GM12874 (cell line): ENCODE measurements around the gene MACO1.

Experiments
- CTCF ChIP-seq: IDR thresholded peaks from 2 replicates; pipeline ENCODE4 v1.5.1; 2011; ENCODE audit warnings: low read depth, mild to moderate bottlenecking, control low read depth, low read length, moderate library complexity; ENCODE audit not compliant: insufficient read depth

MACO1 gene

GRCh38 chr1:25467616-25468015, 36.9 kb downstream of the MACO1 start:
- TF ChIP-seq CTCF = no peak

GRCh38 chr1:25468033-25468432, 37.3 kb downstream of the MACO1 start:
- TF ChIP-seq CTCF = no peak

- TF ChIP-seq CTCF = no peak
Observed at GRCh38 chr1:25469177-25469576, 38.5 kb downstream of the MACO1 start.

GRCh38 chr1:25472471-25472870, 41.8 kb downstream of the MACO1 start:
- TF ChIP-seq CTCF = no peak

- TF ChIP-seq CTCF = no peak
Observed at GRCh38 chr1:25473653-25474225, 43.0 kb downstream of the MACO1 start.

GRCh38 chr1:25474439-25475047, 43.8 kb downstream of the MACO1 start:
- TF ChIP-seq CTCF = no peak

GRCh38 chr1:25476186-25477097, 45.7 kb downstream of the MACO1 start:
- TF ChIP-seq CTCF = no peak
